GM19023 (cell line): Measurements from ENCODE around the gene SIL1.

ENCODE experiments used
- ATAC-seq: cut with Tn5 transposase; IDR thresholded peaks from one replicate; pipeline ENCODE4 v1.9.1; 2021; ENCODE audit warnings: mild to moderate bottlenecking, moderate library complexity; ENCODE audit not compliant: unreplicated experiment

The SIL1 gene

GRCh38 chr5:138947780-138948179 is 250.4 kb downstream of the SIL1 start:
- ATAC-seq, result no peak

DNA sequence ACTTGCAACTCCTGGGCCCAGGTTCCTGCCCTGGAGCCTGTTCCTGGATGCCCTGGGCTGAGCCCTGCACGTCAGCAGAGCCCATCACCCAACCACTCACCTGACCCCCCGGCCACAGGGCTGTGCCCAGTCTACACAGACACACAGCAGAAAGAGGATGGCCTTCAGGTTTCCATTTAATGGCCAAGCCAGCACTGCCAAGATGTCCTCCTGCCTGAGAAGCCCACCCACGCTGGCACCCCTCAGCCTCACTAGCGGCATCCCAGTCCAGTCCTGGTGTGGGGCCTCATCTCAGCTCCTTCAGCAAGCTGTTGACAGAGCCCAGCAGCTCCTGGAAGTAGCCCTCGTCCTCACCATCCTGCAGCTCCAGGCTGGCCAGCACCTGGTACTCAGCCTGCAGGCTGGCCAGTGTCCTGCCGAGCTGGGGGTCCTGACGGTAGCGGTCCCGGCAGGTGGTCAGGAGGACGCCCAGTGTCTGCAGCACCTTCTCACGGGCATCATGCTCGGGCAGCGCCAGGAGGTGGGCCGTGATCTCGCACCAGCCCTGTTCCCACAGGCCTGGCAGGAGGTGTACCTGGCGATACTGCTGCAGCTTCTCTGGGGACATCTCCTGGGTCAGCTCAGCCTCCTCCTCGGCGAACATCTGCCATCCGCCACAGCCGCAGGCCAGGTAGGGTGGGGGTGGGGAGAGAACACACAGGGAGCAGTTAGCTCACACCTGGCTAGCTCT is 251.2 kb downstream of the SIL1 start:
- ATAC-seq, result no peak

- ATAC-seq, result no peak
Measured at GRCh38 chr5:138946241-138946623, 251.9 kb downstream of the SIL1 start.

DNA sequence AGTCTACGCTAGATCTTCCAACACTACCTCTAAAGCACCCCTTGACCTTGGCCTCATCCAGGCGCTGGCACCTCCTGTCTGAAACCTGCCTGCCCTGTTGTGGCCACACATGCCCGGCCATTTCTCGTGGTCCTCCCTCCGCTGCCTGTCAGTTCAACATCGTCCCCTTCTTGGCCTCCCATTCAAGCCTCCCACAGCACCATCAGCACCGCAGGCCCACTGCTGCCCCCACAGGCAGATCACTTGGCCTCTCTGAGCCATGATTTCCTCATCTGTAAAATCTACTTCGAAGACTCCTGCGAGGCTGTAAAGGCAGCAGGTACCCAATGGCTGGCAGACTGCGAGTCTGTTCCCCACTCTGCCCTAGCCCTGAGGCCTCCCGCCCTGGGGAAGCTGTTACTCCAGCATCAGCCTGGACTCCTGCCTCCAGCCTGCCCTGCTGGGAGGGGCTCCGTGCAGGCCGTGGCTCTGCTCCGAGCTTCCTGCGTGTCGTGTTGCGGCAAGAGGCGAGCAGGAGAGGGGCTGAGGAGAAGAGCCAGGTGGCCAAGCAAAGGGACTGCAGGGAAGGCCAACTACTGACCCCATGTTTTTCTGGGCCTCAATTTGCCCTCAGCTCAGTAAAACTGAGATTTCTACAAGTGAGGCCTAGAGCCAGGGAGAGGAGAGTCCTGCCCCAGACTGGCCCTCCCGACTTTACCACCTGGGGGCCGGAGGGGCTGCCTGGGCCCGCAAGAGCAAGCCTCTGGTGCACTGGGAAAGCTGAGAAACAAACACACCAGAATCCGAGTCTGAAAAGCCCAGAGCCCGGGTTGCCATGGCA is 252.5 kb downstream of the SIL1 start:
- no peak for ATAC-seq

DNA sequence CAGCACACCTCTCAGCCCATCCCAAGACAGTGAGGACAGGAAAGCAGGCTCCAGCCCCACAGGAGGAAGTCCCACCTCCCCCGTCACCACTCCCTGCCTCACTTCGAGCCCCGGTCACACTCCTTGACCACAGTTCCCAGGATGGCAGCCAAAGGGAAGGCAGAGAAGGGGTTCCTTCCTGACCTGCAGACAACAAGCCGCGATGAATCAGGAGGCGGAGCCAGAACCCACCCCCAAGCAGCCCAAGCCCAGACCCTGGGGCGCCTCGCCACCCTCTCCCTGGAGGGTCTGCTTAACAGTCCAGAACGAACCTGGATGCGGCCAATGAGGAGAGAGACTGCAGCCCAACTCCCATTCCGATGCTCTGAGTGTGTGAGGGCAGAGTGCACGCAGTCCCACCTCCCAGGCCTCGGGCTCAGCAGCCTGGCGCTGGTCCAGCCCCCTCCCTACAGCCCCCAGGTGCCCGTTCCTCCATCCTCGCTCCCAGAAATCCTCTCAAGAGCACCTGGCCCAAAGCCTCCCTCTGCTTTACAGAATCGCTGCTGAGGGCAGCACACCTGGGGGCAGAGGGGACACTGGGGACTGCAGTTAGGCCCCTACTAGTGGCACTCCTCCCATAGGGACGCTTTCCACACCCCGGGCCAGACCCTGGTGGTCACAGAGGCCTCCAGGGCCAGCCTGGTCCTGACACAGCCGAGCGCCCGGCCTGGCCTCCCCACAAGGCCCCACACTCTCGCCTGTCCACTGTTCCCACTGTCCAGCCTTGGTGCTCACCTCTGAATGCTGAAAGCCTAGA is 253.4 kb downstream of the SIL1 start:
- ATAC-seq, result no peak

DNA sequence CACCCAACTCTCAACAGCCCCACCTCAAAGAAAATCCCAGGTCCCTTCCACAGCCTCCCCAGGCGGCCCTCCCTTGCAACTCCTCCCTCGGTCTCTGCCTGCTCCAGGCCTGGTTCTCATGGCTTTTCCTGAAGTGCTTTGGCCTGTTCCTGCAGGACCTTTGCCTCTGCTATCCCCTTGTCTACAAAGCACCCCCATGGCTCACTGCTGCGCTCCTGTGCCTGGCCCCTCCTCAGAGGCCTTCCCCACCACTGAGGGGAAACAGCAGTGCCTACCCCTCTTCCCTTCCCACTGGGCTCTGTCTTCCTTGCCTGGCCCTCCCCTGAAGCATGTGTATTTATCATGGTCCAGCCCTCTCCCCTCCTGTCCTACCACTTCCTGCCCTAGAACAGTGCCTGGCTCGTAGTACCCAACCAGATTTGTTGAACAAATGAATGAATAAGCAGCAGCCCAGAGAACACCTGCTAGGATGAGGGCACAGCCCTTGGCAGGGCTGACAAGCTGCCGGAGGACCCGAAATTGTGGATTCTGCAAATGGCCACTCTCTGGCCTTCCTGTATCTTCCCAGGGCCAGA is 254.5 kb downstream of the SIL1 start:
- no peak for ATAC-seq

DNA sequence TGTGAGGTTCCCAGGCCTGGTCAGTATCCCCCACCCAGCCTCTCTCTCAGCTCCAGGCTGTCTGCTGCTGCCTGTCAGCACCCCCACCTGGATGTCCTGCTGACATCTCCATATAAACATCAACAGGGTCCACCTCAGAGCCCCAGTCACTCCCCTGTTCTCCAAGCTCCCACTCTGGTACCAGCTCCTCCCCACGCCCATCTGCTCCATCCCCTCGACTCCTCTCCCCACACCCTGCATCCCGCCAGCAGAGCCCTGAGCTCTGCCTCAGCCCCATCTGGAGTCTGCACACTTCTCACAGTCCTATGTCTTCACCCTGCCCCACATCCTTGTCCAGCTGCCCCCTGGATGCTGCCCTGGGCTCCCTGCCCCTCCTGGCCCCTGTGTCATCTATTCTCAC is 255.3 kb downstream of the SIL1 start:
- no peak for ATAC-seq

- ATAC-seq, result no peak
Measured at GRCh38 chr5:138942066-138942465, 256.1 kb downstream of the SIL1 start.

DNA sequence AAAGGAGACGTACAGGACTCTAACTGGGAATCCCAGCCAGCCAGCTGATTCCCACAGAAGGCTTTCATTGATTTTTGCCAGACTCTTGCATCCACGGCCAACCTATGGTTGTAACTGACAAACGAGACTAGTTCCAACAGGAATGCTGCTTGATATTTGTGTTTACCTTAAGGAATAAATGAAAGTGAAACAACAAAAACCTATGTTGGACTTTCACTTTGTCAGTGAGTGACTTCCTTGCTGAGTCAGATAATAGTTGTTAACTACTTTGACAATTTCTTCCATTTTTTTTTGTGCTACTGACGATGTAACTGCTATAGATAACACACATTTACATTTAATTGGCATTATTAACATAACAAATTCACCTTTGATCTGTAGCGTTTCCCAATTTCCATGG is 259.6 kb downstream of the SIL1 start:
- no peak for ATAC-seq

GRCh38 chr5:138937392-138938387 is 260.5 kb downstream of the SIL1 start:
- no peak for ATAC-seq

- ATAC-seq, result no peak
Measured at GRCh38 chr5:138936968-138937345, 261.2 kb downstream of the SIL1 start.

DNA sequence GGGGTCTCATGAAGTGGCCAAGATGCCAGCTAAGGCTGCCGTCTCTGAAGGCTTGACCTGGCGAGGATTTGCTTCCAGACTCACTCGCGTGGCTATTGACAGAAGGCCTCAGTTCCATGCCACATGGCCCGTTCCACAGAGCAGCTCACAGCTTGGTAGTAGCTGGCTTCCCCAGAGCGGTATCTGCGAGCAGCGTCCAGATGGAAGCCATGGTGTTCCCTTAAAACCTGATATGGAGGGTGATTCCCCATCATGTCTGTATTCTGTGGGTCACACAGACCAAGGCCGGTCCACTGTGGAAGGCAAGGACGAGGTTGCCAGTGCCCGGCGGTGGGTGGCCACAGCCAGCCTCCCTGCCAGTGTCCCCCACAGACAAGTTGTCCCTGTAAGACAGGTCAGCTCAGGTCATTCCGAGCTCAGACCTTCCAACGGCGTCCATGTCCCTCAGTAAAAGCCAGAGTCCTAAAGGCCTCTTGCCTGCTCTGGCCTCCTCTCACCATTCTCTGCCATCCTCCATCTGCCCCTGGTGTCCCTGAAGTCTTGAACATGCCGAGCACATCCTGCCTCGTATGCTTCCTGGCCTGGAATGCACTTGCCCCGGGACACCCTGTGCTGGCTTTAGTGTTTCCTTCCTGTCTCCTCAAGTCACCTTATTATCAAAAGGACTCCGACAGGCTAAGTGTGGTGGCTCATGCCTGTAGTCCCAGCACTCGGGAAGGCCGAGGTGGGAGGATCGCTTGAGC is 261.8 kb downstream of the SIL1 start:
- no peak for ATAC-seq

GRCh38 chr5:138935466-138935865 is 262.7 kb downstream of the SIL1 start:
- ATAC-seq, result no peak

GRCh38 chr5:138934971-138935370 is 263.2 kb downstream of the SIL1 start:
- ATAC-seq, result no peak

GRCh38 chr5:138933522-138934290 is 264.5 kb downstream of the SIL1 start:
- no peak for ATAC-seq

- ATAC-seq, result no peak
Measured at GRCh38 chr5:138932171-138932810, 265.9 kb downstream of the SIL1 start.

GRCh38 chr5:138930371-138931097 is 267.6 kb downstream of the SIL1 start:
- ATAC-seq, result no peak
